Stomach (tissue), 4 donors: Measurements from ENCODE around the gene IBA57.

ENCODE experiments used
- CTCF ChIP-seq, 7 experiments: fragments of 450-650 bp in 4 of 7; fragments of 200-600 bp in 3 of 7; sonication (generic) in 3 of 7; IDR thresholded peaks; one replicate each; pipeline ENCODE4 v1.5.1; 2016 to 2019; ENCODE audit warnings: antibody characterized with exemption in 7 of 7, control low read depth in 2 of 7, mild to moderate bottlenecking in 1 of 7
- POLR2A ChIP-seq, 4 donors: fragments of 450-650 bp; IDR thresholded peaks; one replicate each; pipeline ENCODE4 v1.6.1; 2016; ENCODE audit warnings: antibody characterized with exemption in 4 of 4, control low read depth in 2 of 4, mild to moderate bottlenecking in 1 of 4, moderate library complexity in 1 of 4

DNA sequence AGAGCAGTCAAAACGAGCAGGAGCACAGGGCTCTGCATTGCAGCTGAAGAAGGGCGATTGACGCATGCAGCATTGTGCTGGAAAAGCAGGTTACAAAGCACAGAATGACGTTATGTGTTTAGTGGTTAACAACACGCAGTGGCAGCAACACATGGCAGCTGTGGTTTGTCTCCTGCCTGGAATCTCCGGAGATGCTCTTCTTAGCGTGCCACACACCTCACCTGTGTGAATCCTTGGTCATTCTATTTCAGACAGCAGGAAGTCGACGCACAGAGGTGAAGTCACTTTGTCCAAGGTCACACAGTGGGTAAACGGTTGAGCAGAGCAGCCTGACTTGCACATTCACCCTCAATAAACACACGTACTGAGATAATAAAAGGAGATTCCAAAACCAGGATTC is 56.9 kb downstream of the IBA57 start:
- no peak for TF ChIP-seq POLR2A (IDR thresholded peaks at IDR 0.05)
- TF ChIP-seq CTCF (IDR thresholded peaks at IDR 0.05), result no peak
